NCI-H2227 (cell line): Measurements from ENCODE around the gene DYRK1A.

Experiments
- DNase-seq: peaks from one replicate; lab custom pipeline; 2025; ENCODE audit not compliant: unreplicated experiment; lab: John Stamatoyannopoulos, UW

Gene DYRK1A

DNA sequence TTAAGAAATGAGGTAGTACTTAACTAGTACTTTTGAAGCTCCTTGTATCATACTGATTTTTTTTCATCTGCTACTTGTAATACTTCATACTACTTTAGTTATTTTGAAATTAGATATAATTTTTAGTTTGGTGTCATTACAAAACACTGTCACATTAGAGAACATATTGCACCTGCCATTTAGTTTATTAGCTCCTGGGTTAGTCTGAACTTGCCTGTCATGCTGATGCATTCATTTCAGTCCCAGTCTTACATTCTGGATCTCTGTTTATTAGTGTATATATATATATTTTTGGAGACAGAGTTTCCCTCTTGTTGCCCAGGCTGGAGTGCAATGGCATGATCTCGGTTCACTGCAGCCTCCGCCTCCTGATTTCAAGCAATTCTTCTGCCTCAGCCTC lies 50.3 kb downstream of the DYRK1A start:
- no peak for DNase-seq

DNA sequence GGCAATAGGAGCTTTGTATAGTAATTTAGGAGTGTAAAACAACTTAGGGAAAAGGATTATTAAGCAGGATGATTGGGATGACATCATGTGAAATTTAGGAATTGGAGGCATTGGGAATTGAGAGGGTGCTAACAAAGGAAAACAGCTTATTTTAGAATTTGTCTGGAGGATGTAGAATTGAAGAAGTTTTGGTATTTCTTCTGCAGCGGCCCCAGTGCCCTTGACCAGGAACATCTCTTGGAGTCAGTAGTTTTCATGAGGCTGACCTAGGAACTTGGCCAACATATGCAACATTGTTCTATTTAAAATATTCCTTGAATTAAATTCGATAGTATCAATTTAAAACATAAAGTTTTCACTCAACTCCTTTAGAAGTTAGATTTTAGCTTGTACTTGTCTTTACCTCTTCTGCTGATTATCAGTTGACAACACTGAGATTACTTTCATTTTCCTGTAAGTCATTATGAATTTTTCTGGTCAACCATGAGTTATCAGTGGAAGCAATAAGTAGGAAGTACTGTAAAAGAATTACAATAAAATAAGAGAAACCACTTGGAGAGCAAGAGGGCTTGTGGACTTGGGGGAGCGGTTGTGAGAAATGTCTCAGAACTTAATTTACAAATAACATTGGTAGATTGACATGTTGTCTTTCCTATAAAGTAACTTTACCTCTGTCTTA lies 52.8 kb downstream of the DYRK1A start:
- no peak for DNase-seq

DNA sequence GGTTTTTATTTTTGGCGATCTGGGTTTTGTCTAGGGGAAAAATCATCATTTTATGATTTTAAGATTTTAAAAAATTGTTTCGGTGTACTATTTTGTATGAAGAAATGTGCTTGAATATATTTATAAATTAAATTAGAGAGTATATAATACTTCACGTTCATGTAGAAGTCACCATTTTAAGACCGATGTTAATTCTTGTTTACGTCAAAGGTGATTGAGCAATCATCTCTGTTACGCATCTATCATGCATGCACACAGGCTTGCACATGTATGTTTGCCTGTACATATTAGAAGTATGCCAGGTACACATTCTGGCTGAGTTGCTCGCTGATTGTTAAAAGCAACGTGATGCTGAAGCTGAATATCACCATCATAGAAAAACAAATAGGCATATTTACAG lies 54.7 kb downstream of the DYRK1A start:
- no peak for DNase-seq

GRCh38 chr21:37422382-37422781 lies 55.8 kb downstream of the DYRK1A start:
- no peak for DNase-seq

GRCh38 chr21:37423103-37423502 lies 56.5 kb downstream of the DYRK1A start:
- no peak for DNase-seq

DNA sequence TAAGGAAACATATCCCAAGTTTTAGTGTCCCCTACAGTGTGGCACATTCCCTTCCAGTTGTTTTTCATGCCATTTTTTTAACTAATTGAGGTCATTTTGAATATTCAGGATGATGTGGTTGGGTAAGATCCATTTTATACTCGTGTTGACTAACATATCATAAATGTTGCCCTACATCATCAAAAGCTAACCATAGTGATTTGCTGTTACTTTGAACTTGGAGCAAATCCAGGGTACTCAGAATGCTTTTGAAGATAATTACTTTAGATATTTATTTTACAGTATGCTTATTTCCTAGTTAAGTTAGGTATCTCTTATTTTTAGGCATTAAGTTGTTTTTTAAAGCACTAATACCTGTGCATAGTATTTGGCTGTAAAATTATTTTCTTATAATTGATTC lies 57.8 kb downstream of the DYRK1A start:
- no peak for DNase-seq

GRCh38 chr21:37425001-37425400 lies 58.4 kb downstream of the DYRK1A start:
- no peak for DNase-seq

- DNase-seq = no peak
These were observed 59.1 kb downstream of the DYRK1A start for GRCh38 chr21:37425684-37426083.

- DNase-seq = no peak
These were observed 60.6 kb downstream of the DYRK1A start for GRCh38 chr21:37427221-37427620.

GRCh38 chr21:37429356-37429755 lies 62.8 kb downstream of the DYRK1A start:
- no peak for DNase-seq

DNA sequence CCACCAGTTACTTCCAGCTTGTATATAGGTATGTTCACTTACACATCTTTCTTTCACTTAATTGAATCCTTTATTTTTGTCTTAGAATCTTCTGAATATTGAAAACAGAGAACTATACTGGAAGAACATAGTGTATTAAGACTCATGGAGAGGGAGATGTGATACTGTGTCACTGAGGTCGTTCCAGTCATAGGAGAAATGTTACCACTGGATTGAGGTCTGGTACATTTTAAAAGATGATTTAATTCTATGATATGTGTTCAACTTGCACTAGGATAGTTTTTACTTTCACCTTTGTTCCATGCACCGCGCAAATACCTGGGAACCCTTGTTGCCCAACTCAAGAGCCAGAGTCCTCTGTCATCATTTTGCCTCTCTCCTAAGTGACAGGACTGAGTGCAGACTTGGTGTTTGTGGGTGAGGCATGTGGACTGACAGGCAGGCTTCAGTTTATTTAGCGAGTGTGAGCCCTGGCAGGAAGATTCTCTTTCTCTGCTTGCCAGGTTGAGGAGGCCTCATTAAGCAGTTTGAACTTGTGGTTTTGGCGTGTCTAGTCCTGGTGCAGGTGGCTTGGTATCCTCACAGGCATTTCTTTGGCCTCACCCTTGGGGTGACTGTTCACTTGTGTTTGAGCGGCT lies 63.7 kb downstream of the DYRK1A start:
- no peak for DNase-seq

DNA sequence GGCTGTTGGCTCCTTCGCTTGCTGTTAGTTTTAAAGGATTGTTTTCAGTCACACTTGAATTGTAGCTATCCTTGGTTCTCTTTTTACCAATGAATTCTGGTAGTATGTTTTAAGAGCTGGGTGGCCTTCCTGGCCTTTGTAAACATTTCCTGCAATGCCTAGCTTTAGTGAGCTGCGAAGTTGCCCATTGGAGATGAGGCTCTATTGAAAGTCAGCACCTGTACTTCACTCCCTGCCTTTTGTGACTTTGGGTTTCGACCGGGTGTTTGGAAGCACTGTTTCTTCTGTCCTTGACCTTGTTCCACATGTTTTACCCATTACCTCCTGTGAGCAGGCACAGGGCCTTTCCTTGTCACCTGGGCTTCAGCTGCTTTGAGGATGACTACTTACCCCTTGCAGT lies 64.7 kb downstream of the DYRK1A start:
- DNase-seq = no peak

DNA sequence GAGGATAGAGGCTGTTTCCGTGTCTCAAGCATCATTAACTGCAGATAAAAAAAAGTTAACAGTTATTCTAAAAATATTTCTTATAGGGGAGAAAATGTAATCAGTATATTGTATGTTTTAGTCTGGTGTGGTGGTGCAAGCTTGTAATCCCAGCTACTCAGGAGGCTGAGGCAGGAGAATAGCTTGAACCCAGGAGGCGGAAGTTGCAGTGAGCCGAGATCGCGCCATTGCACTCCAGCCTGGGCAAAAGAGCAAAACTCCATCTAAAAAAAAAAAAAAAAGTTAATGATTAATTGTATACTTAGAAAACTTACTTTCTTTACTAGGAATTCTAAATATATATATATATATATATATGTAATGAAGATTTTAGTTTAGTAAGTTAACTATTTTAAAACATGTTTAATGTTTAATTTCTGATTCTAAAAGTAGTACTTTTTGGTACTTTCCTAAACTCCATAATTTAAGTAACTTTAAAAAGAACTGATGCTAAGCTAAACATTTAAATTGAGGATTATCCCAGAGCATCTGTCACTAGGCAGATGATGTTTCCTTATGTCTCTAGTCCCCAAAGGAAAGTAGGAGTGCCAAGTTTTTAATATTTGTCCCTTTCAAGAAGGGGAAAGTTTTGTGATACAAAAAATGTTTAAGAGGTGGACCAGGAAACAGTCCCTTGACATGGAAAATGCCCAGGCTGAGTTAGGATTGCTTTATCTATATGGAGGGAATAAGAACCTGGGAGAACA lies 66.3 kb downstream of the DYRK1A start:
- no peak for DNase-seq

GRCh38 chr21:37433456-37433840 lies 66.9 kb downstream of the DYRK1A start:
- no peak for DNase-seq

DNA sequence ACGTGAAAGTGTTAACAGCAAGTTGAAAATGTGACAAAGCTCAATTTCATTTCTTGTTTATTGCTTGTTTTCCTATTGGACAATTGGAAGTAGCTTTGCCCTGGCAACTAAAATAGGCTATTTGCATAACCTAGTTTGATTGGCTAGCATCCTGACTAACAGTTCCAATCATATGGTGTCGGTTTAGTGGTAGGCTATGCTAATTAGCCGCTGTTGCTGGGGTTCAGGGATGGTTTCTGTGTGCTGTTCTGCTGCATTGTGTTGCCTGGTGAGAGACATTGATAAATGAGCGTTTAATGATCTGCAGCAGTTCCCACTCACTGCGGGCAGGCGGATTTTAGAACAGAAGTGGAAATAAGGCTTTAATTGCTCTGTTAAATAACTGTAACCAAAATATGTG lies 68.5 kb downstream of the DYRK1A start:
- peak; percentile 95 for DNase-seq

DNA sequence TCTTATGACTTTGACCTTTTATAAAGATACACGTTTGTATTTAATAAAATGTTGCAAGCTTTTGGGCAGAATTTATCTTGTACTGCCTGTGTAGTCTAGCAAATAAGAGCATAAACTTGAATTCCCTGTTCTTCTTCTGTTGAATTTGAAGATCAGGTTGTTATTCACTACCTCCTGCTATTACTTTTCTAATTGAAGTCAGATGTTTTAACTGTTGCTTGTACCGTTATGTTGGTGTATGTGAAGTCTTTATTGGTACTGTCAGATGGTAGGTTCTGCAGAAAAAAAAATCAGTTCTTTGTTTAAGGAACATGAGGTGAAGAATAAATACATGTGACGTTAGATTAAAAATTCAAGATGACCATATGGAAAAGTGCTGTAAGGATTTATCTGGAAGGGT lies 69.1 kb downstream of the DYRK1A start:
- no peak for DNase-seq

- DNase-seq = no peak
These were observed 69.6 kb downstream of the DYRK1A start for GRCh38 chr21:37436174-37436573.

GRCh38 chr21:37437376-37438080 lies 71.0 kb downstream of the DYRK1A start:
- DNase-seq = no peak

DNA sequence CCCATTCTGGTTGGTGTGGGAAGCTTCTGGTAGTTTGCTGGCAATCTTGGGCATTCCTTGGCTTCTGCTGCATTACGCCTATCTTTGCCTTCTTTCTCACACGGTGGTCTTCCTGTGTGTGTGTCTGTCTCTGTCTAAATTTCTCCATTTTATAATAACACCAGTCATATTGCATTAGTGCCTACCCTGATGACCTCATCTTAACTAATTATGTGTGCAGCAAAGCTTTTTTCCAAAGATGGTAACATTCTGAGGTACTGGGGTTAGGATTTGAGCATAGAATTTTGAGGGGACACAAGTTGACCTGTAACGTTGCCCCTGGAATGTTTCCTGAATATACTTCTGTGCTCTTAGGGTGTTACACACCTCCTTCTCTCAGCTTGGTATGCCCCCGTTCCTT lies 77.1 kb downstream of the DYRK1A start:
- DNase-seq = no peak

DNA sequence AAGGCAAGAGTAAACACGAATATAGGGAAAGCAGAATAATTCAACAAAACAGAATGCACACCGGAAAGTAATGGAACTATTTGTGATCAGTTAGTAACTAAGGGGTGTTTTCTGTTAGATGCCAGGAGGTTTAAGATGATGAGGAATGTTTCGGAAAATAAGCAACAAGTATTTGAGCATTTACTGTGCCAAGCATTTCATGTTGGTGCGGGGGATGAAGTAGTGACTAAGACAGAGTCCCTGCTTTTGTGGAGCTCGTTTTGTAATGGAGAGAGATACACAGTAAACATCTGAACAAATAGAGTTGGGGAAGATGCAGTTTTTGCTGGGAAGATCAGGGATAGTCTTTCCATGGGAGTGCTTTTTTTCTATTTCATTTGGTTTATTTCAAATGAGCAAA lies 78.7 kb downstream of the DYRK1A start:
- no peak for DNase-seq

DNA sequence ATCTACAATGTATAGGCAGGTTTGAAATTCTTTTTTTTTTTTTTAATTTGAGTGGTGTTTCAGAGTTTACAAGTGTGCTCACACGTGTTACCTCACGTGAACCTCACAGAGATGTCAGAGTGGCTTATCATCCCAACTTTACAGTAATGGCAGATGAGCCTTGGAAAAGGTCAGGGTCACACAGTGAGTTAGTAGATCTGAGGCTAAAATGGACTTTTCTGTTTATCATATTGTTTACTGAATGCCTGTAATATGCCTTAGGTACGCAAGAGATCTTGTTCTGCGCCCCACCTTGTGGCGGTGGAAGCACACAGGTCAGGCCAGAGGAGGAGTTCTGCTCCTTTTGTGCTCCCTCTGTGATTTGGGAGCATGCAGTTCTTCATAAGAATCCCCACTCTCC lies 80.0 kb downstream of the DYRK1A start:
- DNase-seq = no peak
